ENCODE measurements around the gene PAQR6. TPM values are rescaled to one million over a fixed set of nuclear protein-coding genes. Genes with fewer than 3 reads are reported as not detected.

PAQR6 gene
- polyA plus RNA-seq, 12 donors, result 1.6 to 6.9 (median 3.6) TPM; not detected in 1

DNA sequence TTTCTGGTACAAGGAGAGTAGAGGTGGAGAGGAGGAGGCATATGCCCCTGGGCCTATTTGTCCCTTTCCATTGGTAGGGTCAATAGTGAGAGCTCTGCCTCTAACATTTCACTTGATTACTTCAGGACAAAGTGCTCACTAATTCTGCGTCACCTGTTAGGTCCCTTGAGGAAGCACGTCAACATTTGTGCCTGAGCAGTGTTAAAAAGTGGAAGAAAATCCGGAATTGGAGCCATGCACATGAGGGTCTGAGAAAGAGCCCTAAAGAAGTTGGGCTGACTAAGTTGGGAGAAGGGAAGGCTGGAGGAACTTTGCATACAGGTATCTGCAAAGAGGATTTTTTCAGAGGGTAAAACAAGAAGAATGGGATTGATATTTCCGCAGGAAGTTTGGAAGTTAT, 52.0 kb downstream of the PAQR6 start:
- no peak for DNase-seq

DNA sequence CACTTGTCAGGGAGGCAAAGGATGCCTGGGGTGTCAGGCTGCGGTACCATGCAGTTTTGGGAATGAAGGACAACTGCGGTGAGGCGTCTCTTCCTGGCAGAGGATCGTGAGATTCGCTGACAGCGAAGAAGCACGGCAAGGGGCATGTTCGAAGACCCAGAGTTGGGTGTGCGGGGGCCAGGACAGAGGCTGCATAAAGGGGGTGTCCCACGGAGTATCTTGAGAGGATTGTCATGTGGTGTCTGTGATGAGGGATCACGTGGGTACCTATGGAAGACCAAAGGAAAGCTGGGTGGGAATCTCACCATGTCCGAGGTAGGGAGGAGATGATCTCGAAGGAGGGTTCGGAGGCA, 53.6 kb downstream of the PAQR6 start:
- DNase-seq, result no peak

DNA sequence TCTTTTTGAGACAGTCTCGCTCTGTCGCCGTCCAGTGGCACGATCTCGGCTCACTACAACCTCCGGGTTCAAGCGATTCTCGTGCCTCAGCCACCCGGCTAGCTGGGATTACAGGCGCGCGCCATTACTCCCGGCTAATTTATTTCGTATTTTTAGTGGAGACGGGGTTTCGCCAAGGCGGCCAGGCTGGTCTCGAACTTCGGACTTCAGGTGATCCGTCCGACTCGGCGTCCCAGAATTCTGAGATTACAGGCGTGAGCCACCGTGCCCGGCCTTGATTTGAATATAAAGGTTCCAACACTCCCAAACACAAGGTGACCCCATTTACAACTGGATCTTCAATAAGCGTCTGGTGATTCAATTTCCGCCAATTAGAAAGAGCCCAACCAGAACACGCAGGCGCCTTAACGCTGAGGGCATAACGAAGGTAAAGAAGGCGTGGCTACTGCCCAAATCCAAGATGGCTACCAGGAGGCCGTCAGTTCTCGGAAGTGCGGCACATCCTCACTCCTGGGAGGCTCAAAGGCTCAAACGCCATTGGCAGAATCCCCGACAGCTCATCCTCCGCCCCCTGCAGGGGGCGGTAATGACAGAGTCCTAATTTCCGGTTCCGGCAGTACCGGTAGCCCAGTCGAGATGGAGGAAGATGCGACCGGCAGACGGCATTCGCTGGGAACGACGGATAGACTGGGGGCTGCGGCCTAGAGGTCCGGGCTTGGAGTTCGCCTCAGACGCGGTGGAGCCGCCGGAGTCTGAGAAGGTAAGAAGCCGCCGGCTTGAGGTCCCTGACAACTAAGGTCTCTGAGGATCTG, 54.2 kb downstream of the PAQR6 start, which contains the start of gene SLC25A44:
Gene SLC25A44, plus strand, starts transcription at position 617 of the 812 bp plus-strand sequence. CDS start 5,744 bp downstream, outside the sequence.
- peak; percentile 99 for DNase-seq

Other genes with a start within 250 kb of the PAQR6 start
- 100 to 1,000 TPM in 11 of 12 donors, not detected in 1; 209 to 317 (median 230) TPM for gene SSR2, start 227.1 kb downstream of the PAQR6 start, polyA plus RNA-seq (ENCODE audit: insufficient read length in 12 of 12)
- gene UBQLN4, start 194.3 kb downstream of the PAQR6 start, polyA plus RNA-seq (ENCODE audit: insufficient read length in 12 of 12), result 10 to 100 TPM in 11 of 12 donors, not detected in 1; 40.2 to 55.3 (median 47.1) TPM
- gene LAMTOR2, start 193.3 kb downstream of the PAQR6 start, polyA plus RNA-seq (ENCODE audit: insufficient read length in 12 of 12), result 10 to 100 TPM in 11 of 12 donors, not detected in 1; 33.6 to 81.4 (median 36.4) TPM
- 10 to 100 TPM in 3 of 12 donors, 1 to 10 TPM in 1, under 1 TPM in 7, not detected in 1; 0.18 to 39.5 (median 0.65) TPM for gene RAB25, start 186.9 kb downstream of the PAQR6 start, polyA plus RNA-seq (ENCODE audit: insufficient read length in 12 of 12)
- gene MEX3A, start 165.6 kb downstream of the PAQR6 start, polyA plus RNA-seq (ENCODE audit: insufficient read length in 12 of 12), result 100 to 1,000 TPM in 1 of 12 donors, 10 to 100 TPM in 11; 17.0 to 113 (median 23.9) TPM
- 100 to 1,000 TPM; 240 to 804 (median 293) TPM for gene LMNA, start 133.3 kb downstream of the PAQR6 start, polyA plus RNA-seq (ENCODE audit: insufficient read length in 12 of 12)
- 10 to 100 TPM in 2 of 12 donors, 1 to 10 TPM in 9, not detected in 1; 2.2 to 16.5 (median 3.4) TPM for gene SEMA4A, start 94.5 kb downstream of the PAQR6 start, polyA plus RNA-seq (ENCODE audit: insufficient read length in 12 of 12)
- gene SLC25A44, start 54.0 kb downstream of the PAQR6 start, polyA plus RNA-seq (ENCODE audit: insufficient read length in 12 of 12), result 10 to 100 TPM in 11 of 12 donors, not detected in 1; 10.5 to 15.8 (median 12.1) TPM
- gene PMF1, start 35.0 kb downstream of the PAQR6 start, polyA plus RNA-seq (ENCODE audit: insufficient read length in 12 of 12), result 10 to 100 TPM in 11 of 12 donors, not detected in 1; 37.1 to 66.7 (median 40.6) TPM
- 1 to 10 TPM in 6 of 12 donors, under 1 TPM in 4, not detected in 2; 0.38 to 4.8 (median 1.4) TPM for gene BGLAP, start 5.9 kb downstream of the PAQR6 start, polyA plus RNA-seq (ENCODE audit: insufficient read length in 12 of 12)
- gene SMG5, start 34.8 kb upstream of the PAQR6 start, polyA plus RNA-seq (ENCODE audit: insufficient read length in 12 of 12), result 10 to 100 TPM in 11 of 12 donors, not detected in 1; 38.6 to 55.8 (median 48.6) TPM
- gene TMEM79, start 36.3 kb upstream of the PAQR6 start, polyA plus RNA-seq (ENCODE audit: insufficient read length in 12 of 12), result 10 to 100 TPM in 1 of 12 donors, 1 to 10 TPM in 10, not detected in 1; 3.5 to 17.4 (median 4.2) TPM
- 10 to 100 TPM in 11 of 12 donors, not detected in 1; 12.7 to 57.9 (median 21.4) TPM for gene GLMP, start 47.6 kb upstream of the PAQR6 start, polyA plus RNA-seq (ENCODE audit: insufficient read length in 12 of 12)
- gene VHLL, start 51.3 kb upstream of the PAQR6 start, polyA plus RNA-seq (ENCODE audit: insufficient read length in 12 of 12), result under 1 TPM in 1 of 12 donors, not detected in 11; 0.27 TPM
- 100 to 1,000 TPM in 11 of 12 donors, not detected in 1; 119 to 268 (median 248) TPM for gene CCT3, start 90.2 kb upstream of the PAQR6 start, polyA plus RNA-seq (ENCODE audit: insufficient read length in 12 of 12)
- 1 to 10 TPM in 4 of 12 donors, under 1 TPM in 6, not detected in 2; 0.60 to 1.4 (median 0.89) TPM for gene TSACC, start 90.5 kb upstream of the PAQR6 start, polyA plus RNA-seq (ENCODE audit: insufficient read length in 12 of 12)
- under 1 TPM in 1 of 12 donors, not detected in 11; 0.27 TPM for gene RHBG, start 121.2 kb upstream of the PAQR6 start, polyA plus RNA-seq (ENCODE audit: insufficient read length in 12 of 12)